SK-N-SH (cell line): ENCODE data around the gene FAM120B. TPM values are rescaled to one million over a fixed set of nuclear protein-coding genes. Genes with fewer than 3 reads are reported as not detected.

Source experiments
- CTCF ChIA-PET: fragments of 300-600, 350-600 bp; formaldehyde crosslinking; extraction: SDS; loops from one replicate; lab custom pipeline; 2021; lab: Yijun Ruan, JAX
- POLR2A ChIA-PET: fragments of 350-600 bp; sonication (Branson Sonifier 250); formaldehyde crosslinking; extraction: SDS; loops from one replicate; lab custom pipeline; 2020; ENCODE audit warnings: antibody characterized with exemption, inconsistent platforms; lab: Yijun Ruan, JAX
- DNase-seq: peaks from one replicate; pipeline ENCODE4 v3.0.0; 2012
- H2AFZ ChIP-seq: fragments of 200-600 bp; sonication (generic); 2 replicates; pipeline ENCODE4 v1.8.1; 2016; ENCODE audit warnings: antibody characterized with exemption, mild to moderate bottlenecking, low read depth
- H3F3A ChIP-seq: fragments of 200-600 bp; sonication (generic); replicated peaks from 2 replicates; pipeline ENCODE3; 2016; ENCODE audit warnings: antibody characterized with exemption, mild to moderate bottlenecking; ENCODE audit not compliant: insufficient read depth
- H3K27ac ChIP-seq, 2 experiments: fragments of 200-500 bp in 1 of 2; fragments of 200-600 bp in 1 of 2; sonication (Bioruptor generic) in 1 of 2; sonication (generic), shearing (Covaris generic) in 1 of 2; 2 replicates each; pipeline versions ENCODE4 v1.5.1 to v1.6.1; 2014 to 2016; ENCODE audit warnings: low read depth in 2 of 2, inconsistent platforms in 1 of 2, low read length in 1 of 2, mild to moderate bottlenecking in 1 of 2, mixed read lengths in 1 of 2
- H3K27me3 ChIP-seq: fragments of 200-600 bp; sonication (generic), shearing (Covaris generic); 2 replicates; pipeline ENCODE4 v1.6.1; 2016; ENCODE audit warnings: mixed run types; ENCODE audit not compliant: insufficient read depth
- H3K36me3 ChIP-seq, 2 experiments: fragments of 200-500 bp in 1 of 2; fragments of 200-600 bp in 1 of 2; sonication (Bioruptor generic) in 1 of 2; sonication (generic) in 1 of 2; replicated peaks in 1 of 2; 2 replicates each; pipeline versions ENCODE3 to v1.5.1; 2014 to 2016; ENCODE audit warnings: low read length in 1 of 2, mild to moderate bottlenecking in 1 of 2; ENCODE audit not compliant: insufficient read depth in 2 of 2, control insufficient read depth in 1 of 2
- H3K4me1 ChIP-seq, 2 experiments: fragments of 200-500 bp in 1 of 2; fragments of 200-600 bp in 1 of 2; sonication (Bioruptor generic) in 1 of 2; sonication (generic), shearing (Covaris generic) in 1 of 2; 2 replicates each; pipeline versions ENCODE4 v1.5.1 to v1.6.1; 2014 to 2016; ENCODE audit warnings: low read depth in 1 of 2, low read length in 1 of 2, mixed run types in 1 of 2; ENCODE audit not compliant: insufficient read depth in 2 of 2, control insufficient read depth in 1 of 2
- H3K4me2 ChIP-seq: fragments of 200-600 bp; sonication (generic), shearing (Covaris generic); 2 replicates; pipeline ENCODE4 v1.6.1; 2017; ENCODE audit warnings: mixed run types
- H3K4me3 ChIP-seq, 2 experiments: fragments of 200-500 bp in 1 of 2; fragments of 200-600 bp in 1 of 2; sonication (Bioruptor generic) in 1 of 2; sonication (generic), shearing (Covaris generic) in 1 of 2; 2 replicates each; pipeline versions ENCODE4 v1.5.1 to v1.8.1; 2014 to 2016; ENCODE audit warnings: low read depth in 2 of 2, inconsistent platforms in 1 of 2, low read length in 1 of 2, mild to moderate bottlenecking in 1 of 2, mixed read lengths in 1 of 2, moderate library complexity in 1 of 2
- H3K79me2 ChIP-seq: fragments of 200-600 bp; sonication (generic); 2 replicates; pipeline ENCODE4 v1.8.1; 2017; ENCODE audit warnings: mild to moderate bottlenecking; ENCODE audit not compliant: insufficient read depth
- H3K9ac ChIP-seq: fragments of 200-600 bp; sonication (generic); 2 replicates; pipeline ENCODE4 v1.6.1; 2017; ENCODE audit warnings: mixed run types
- H3K9me2 ChIP-seq: fragments of 200-600 bp; sonication (generic); 2 replicates; pipeline ENCODE4 v1.6.1; 2017; ENCODE audit warnings: mixed run types
- H3K9me3 ChIP-seq: fragments of 200-600 bp; sonication (generic); 2 replicates; pipeline ENCODE4 v1.6.1; 2017; ENCODE audit warnings: mixed run types, mild to moderate bottlenecking, moderate library complexity
- H4K20me1 ChIP-seq: fragments of 200-600 bp; sonication (generic); 2 replicates; pipeline ENCODE4 v1.6.1; 2017; ENCODE audit warnings: mild to moderate bottlenecking, mixed run types; ENCODE audit not compliant: insufficient read depth
- CHD2 ChIP-seq: fragments of 150-350 bp; IDR thresholded peaks from 2 replicates; pipeline ENCODE4 v1.6.1; 2018; ENCODE audit warnings: low read length; ENCODE audit not compliant: partially characterized antibody
- FOSL2 ChIP-seq: IDR thresholded peaks from 2 replicates; pipeline ENCODE4 v1.4.0; 2012; ENCODE audit warnings: low read depth, mild to moderate bottlenecking, moderate library complexity, borderline replicate concordance
- GABPA ChIP-seq: IDR thresholded peaks from 2 replicates; pipeline ENCODE4 v1.4.0; 2012; ENCODE audit warnings: low read depth, mild to moderate bottlenecking
- GATA2 ChIP-seq: sonication (generic); formaldehyde crosslinking; IDR thresholded peaks from 2 replicates; pipeline ENCODE4 v1.5.0; 2020; ENCODE audit warnings: mild to moderate bottlenecking, missing genetic modification reagents
- JUND ChIP-seq: IDR thresholded peaks from 2 replicates; pipeline ENCODE4 v1.4.0; 2012
- POLR2AphosphoS5 ChIP-seq: IDR thresholded peaks from 2 replicates; pipeline ENCODE4 v1.6.1; 2012; ENCODE audit warnings: low read depth, low read length
- TAF1 ChIP-seq: IDR thresholded peaks from 2 replicates; pipeline ENCODE4 v1.6.1; 2012; ENCODE audit warnings: low read depth, mild to moderate bottlenecking, low read length, moderate library complexity, borderline replicate concordance
- WGBS: methylation state at CpG from one replicate; pipeline ENCODE4 v1.1.6; 2017; ENCODE audit warnings: low lambda C conversion rate; 5-methylcytosine and 5-hydroxymethylcytosine counted together
- polyA plus RNA-seq, 3 experiments: library from polyadenylated mRNA; depleted of rRNA; stranded (reverse); fragments of >200 nt; gene quantifications; 2 replicates each; pipeline ENCODE4 v1.2.3, GENCODE V29; 2012
- TF ChIP-seq, protein P1 (sequence below): IDR thresholded peaks from 2 replicates; pipeline ENCODE4; 2012
- TF ChIP-seq, protein P2 (sequence below): IDR thresholded peaks from 2 replicates; pipeline ENCODE4 v1.4.0; 2012; ENCODE audit warnings: low read depth
- TF ChIP-seq, protein P3 (sequence below): IDR thresholded peaks from 2 replicates; pipeline ENCODE4 v1.6.1; 2012; ENCODE audit warnings: mild to moderate bottlenecking, low read depth, low read length, moderate library complexity

The FAM120B gene
- polyA plus RNA-seq, 1 of the 3 experiments (the other 2 are of a cell fraction) = 7.7 TPM

- no peak for DNase-seq
- H3K4me2 ChIP-seq = no peak overlapping the region
- no peaks in the 10 kb centered on the region for H3K27me3 ChIP-seq
- H3K36me3 ChIP-seq = no peaks in the 10 kb centered on the region
- H3K27ac ChIP-seq = no peak overlapping the region
- H3K9me3 ChIP-seq = no peaks in the 10 kb centered on the region
- no peaks in the 10 kb centered on the region for H3F3A ChIP-seq
- H3K4me1 ChIP-seq = peaks cover 0 to 12% of the 10 kb centered on the region in 2 experiments; a peak in 1 of 4 replicates
- TF ChIP-seq JUND (no peak), TAF1 (no peak), CHD2 (no peak), POLR2AphosphoS5 (no peak), FOSL2 (no peak), GATA2 (CRISPR knock-in tag) (no peak), GABPA (no peak)
- TF ChIP-seq, protein P1, sequence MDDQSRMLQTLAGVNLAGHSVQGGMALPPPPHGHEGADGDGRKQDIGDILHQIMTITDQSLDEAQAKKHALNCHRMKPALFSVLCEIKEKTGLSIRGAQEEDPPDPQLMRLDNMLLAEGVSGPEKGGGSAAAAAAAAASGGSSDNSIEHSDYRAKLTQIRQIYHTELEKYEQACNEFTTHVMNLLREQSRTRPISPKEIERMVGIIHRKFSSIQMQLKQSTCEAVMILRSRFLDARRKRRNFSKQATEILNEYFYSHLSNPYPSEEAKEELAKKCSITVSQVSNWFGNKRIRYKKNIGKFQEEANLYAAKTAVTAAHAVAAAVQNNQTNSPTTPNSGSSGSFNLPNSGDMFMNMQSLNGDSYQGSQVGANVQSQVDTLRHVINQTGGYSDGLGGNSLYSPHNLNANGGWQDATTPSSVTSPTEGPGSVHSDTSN = no peak
- TF ChIP-seq, protein P2, sequence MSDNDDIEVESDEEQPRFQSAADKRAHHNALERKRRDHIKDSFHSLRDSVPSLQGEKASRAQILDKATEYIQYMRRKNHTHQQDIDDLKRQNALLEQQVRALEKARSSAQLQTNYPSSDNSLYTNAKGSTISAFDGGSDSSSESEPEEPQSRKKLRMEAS = no peak
- TF ChIP-seq, protein P3, sequence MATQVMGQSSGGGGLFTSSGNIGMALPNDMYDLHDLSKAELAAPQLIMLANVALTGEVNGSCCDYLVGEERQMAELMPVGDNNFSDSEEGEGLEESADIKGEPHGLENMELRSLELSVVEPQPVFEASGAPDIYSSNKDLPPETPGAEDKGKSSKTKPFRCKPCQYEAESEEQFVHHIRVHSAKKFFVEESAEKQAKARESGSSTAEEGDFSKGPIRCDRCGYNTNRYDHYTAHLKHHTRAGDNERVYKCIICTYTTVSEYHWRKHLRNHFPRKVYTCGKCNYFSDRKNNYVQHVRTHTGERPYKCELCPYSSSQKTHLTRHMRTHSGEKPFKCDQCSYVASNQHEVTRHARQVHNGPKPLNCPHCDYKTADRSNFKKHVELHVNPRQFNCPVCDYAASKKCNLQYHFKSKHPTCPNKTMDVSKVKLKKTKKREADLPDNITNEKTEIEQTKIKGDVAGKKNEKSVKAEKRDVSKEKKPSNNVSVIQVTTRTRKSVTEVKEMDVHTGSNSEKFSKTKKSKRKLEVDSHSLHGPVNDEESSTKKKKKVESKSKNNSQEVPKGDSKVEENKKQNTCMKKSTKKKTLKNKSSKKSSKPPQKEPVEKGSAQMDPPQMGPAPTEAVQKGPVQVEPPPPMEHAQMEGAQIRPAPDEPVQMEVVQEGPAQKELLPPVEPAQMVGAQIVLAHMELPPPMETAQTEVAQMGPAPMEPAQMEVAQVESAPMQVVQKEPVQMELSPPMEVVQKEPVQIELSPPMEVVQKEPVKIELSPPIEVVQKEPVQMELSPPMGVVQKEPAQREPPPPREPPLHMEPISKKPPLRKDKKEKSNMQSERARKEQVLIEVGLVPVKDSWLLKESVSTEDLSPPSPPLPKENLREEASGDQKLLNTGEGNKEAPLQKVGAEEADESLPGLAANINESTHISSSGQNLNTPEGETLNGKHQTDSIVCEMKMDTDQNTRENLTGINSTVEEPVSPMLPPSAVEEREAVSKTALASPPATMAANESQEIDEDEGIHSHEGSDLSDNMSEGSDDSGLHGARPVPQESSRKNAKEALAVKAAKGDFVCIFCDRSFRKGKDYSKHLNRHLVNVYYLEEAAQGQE = no peak
- TF ChIP-seq, all 33 proteins: peak for 0
- POLR2A ChIA-PET = no interaction called here
- no peaks in the 10 kb centered on the region for H3K79me2 ChIP-seq
- CTCF ChIA-PET = interaction anchor here (0.7 to 1.0 kb wide), 2 partner anchors 618 to 1915 kb away, joined by 3 to 4 read pairs; no protein-coding TSS in a partner anchor
- WGBS = 92% methylated on average over 31 of the region's 32 CpGs
- no peaks in the 10 kb centered on the region for H4K20me1 ChIP-seq
- no peaks in the 10 kb centered on the region for H3K9me2 ChIP-seq
- H2AFZ ChIP-seq = no peak overlapping the region
- H3K9ac ChIP-seq = no peak overlapping the region
- no peak overlapping the region for H3K4me3 ChIP-seq
Observed at GRCh38 chr6:170449835-170450753, 143.5 kb downstream of the FAM120B start.
